Thoracic aorta (tissue), 2 donors: ENCODE results near the gene SEC14L3. TPM values are rescaled to one million over a fixed set of nuclear protein-coding genes. Genes with fewer than 3 reads are reported as not detected.

Experiments
- ATAC-seq: fragments of 150-250 bp; one replicate; pipeline ENCODE4 v1.8.0; 2017; ENCODE audit warnings: low read depth; ENCODE audit not compliant: insufficient number of reproducible peaks, low FRiP score
- DNase-seq: peaks from one replicate; pipeline ENCODE4 v3.0.0-alpha.2; 2020; ENCODE audit warnings: low spot score
- H3K27ac ChIP-seq, 2 donors: fragments of 200-600 bp; sonication (generic); 1 replicate in 1 of 2; 2 replicates in 1 of 2; pipeline ENCODE4 v1.5.1; 2016; ENCODE audit warnings: mild to moderate bottlenecking in 2 of 2, moderate library complexity in 2 of 2
- H3K27me3 ChIP-seq: fragments of 200-600 bp; sonication (generic); replicated peaks from 2 replicates; pipeline ENCODE4 v1.6.0; 2016; ENCODE audit warnings: mild to moderate bottlenecking; ENCODE audit not compliant: insufficient read depth
- H3K36me3 ChIP-seq: fragments of 200-600 bp; sonication (generic); one replicate; pipeline ENCODE4 v1.5.1; 2016
- H3K4me1 ChIP-seq, 2 donors: fragments of 200-600 bp; sonication (generic); 1 replicate in 1 of 2; 2 replicates in 1 of 2; pipeline versions ENCODE4 v1.5.1 to v1.6.0; 2016; ENCODE audit warnings: low read depth in 2 of 2, mild to moderate bottlenecking in 1 of 2; ENCODE audit not compliant: control insufficient read depth in 1 of 2
- H3K4me3 ChIP-seq: fragments of 200-600 bp; sonication (generic); 2 replicates; pipeline ENCODE4 v1.5.1; 2016; ENCODE audit warnings: mild to moderate bottlenecking
- H3K9me3 ChIP-seq: fragments of 200-600 bp; sonication (generic); 2 replicates; pipeline ENCODE4 v1.5.1; 2016
- total RNA-seq, 2 donors: library from RNA; depleted of rRNA; stranded (reverse); fragments of >200 nt; gene quantifications; one replicate each; pipeline versions ENCODE4 v1.1.0 to v1.2.3, GENCODE V29; 2016
- TF ChIP-seq, protein P1 (sequence below): fragments of 200-600 bp; sonication (generic); IDR thresholded peaks from one replicate; pipeline ENCODE4 v1.5.1; 2019; ENCODE audit warnings: antibody characterized with exemption

Gene SEC14L3
- total RNA-seq, 2 donors from 2014 or later: not detected

DNA sequence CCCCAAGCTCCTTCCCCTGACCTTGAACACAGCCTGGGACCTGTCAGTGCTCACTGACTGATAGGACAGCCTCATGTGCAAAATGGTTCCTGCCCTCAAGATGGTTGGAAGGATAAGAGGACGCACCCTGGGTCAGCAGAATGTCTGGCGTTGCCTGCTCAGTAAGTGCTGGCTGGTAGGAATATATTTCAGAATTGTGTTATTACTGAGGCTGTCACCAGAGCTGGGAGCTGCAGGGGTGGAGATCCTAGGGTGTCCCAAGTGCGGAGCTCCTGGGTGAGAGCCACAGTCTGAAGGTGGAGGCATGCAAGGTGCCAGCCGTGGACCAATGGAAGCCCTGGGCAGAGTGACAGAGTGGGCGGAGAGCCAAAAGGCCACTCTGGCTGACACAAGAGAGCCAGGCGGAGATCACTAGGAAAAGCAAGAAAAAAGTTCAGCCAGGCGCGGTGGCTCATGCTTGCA is 34.7 kb upstream of the SEC14L3 start:
- TF ChIP-seq, protein P1, sequence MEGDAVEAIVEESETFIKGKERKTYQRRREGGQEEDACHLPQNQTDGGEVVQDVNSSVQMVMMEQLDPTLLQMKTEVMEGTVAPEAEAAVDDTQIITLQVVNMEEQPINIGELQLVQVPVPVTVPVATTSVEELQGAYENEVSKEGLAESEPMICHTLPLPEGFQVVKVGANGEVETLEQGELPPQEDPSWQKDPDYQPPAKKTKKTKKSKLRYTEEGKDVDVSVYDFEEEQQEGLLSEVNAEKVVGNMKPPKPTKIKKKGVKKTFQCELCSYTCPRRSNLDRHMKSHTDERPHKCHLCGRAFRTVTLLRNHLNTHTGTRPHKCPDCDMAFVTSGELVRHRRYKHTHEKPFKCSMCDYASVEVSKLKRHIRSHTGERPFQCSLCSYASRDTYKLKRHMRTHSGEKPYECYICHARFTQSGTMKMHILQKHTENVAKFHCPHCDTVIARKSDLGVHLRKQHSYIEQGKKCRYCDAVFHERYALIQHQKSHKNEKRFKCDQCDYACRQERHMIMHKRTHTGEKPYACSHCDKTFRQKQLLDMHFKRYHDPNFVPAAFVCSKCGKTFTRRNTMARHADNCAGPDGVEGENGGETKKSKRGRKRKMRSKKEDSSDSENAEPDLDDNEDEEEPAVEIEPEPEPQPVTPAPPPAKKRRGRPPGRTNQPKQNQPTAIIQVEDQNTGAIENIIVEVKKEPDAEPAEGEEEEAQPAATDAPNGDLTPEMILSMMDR: no peak
- H3K9me3 ChIP-seq: no peaks in the 10 kb centered on the region
- ATAC-seq (no peak), DNase-seq (no peak)
- peaks cover 0 to 5% of the 10 kb centered on the region in 2 donors for H3K4me1 ChIP-seq
- H3K4me3 ChIP-seq: no peak overlapping the region
- no peaks in the 10 kb centered on the region for H3K36me3 ChIP-seq
- no peak overlapping the region for H3K27ac ChIP-seq
- no peaks in the 10 kb centered on the region for H3K27me3 ChIP-seq

DNA sequence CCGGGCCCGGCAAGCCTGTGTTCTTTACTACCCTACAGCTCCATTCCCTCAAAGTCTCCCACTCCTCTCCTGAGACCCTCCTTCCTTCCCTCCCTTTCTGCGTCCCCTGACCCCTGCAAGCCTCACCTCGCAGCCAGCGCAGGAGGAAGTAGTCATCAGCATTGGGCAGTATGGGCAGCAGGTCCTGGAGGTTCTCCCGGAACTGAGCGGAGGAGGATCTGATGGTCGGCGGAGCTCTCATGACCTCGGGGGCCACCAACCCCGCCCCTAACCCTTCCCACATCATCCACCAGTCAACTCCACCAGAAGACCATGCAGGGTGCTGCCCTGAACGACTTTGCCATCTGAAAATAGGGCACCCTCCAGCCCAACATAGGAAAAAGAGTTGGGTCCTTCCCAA is 31.7 kb upstream of the SEC14L3 start:
- Histone ChIP-seq H3K36me3 (no peaks in the 10 kb centered on the region), H3K4me3 (no peak overlapping the region), H3K9me3 (no peaks in the 10 kb centered on the region), H3K27me3 (no peaks in the 10 kb centered on the region), H3K27ac (no peak overlapping the region), H3K4me1 (peaks cover 0 to 5% of the 10 kb centered on the region in 2 donors)
- TF ChIP-seq, protein P1: no peak
- ATAC-seq (no peak), DNase-seq (no peak)

DNA sequence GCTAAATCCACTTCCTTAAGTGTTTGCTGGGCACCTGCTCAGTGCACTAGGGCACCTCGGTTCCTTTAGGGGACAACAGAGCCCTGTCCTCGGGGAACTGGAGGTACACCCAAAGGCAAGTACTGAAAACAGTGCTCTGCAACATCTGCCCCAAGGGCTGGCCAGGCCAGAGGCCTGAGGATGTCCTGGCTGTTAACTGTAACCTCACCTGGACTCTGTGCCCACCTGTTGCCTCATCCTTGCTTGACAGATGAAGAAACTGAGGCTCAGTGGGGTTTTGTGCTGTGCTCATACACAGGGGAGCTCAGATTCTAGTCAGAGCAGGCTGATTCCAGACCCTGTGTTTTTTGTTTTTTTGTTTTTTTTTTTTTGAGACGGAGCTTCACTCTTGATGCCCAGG is 31.1 kb upstream of the SEC14L3 start:
- Histone ChIP-seq H3K27ac (no peak overlapping the region), H3K27me3 (no peaks in the 10 kb centered on the region), H3K36me3 (no peaks in the 10 kb centered on the region), H3K9me3 (no peaks in the 10 kb centered on the region), H3K4me1 (peaks cover 0 to 5% of the 10 kb centered on the region in 2 donors), H3K4me3 (no peak overlapping the region)
- ATAC-seq (no peak), DNase-seq (no peak)
- TF ChIP-seq, protein P1: no peak

DNA sequence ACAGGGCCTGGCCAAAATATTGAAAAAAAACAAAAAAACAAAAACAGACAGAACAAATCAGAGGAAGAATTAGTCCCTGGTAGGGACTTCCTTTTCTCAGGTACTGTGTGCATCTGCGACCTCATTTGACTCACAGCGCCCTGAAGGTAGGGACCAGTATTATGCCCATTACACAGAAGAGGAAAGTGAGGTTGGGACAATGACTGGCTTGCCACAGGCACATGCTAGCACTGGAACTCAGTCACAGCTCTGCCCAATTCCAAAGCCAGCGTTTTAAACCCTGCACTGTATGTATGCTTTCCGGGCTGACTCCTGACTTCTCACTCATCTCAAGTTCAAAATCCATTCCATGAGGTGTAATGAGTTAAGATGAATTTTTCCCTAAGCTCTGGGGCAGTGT is 30.3 kb upstream of the SEC14L3 start:
- TF ChIP-seq, protein P1: no peak
- Histone ChIP-seq H3K27me3 (no peaks in the 10 kb centered on the region), H3K9me3 (no peaks in the 10 kb centered on the region), H3K4me1 (peaks cover 0 to 5% of the 10 kb centered on the region in 2 donors), H3K36me3 (no peaks in the 10 kb centered on the region), H3K4me3 (no peak overlapping the region), H3K27ac (no peak overlapping the region)
- ATAC-seq (no peak), DNase-seq (no peak)

DNA sequence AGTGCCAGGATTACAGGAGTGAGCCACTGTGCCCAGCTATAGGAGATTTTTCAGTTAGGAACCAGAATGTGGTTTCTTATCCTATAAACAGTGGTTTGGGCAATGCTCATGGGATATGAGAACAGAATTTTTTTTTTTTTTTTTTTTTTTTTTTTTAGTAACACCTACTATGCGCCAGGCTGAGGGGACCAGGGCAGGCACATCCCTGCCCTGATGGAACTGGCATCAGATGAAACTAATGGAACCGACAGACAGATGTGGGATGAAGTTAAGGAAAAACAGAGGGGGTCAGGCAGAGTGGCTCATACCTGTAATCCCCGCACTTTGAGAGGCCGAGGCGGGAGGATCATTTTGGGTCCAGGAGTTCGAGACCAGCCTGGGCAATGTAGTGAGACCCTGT is 28.8 kb upstream of the SEC14L3 start:
- Histone ChIP-seq H3K4me3 (no peak overlapping the region), H3K9me3 (no peaks in the 10 kb centered on the region), H3K36me3 (no peaks in the 10 kb centered on the region), H3K27ac (no peak overlapping the region), H3K27me3 (no peaks in the 10 kb centered on the region), H3K4me1 (peaks cover 0 to 5% of the 10 kb centered on the region in 2 donors)
- no peak for DNase-seq
- TF ChIP-seq, protein P1: no peak
- no peak for ATAC-seq
